HEK293 (cell line): ENCODE results near the gene ADAMTS19.

Source experiments
- GLIS2 ChIP-seq: fragments of 450-650 bp; formaldehyde crosslinking; IDR thresholded peaks from 2 replicates; pipeline ENCODE4 v1.5.1; 2016; ENCODE audit warnings: missing biosample characterization, missing genetic modification characterization
- HOXD13 ChIP-seq: sonication (generic); formaldehyde crosslinking; IDR thresholded peaks from 2 replicates; pipeline ENCODE4 v1.8.0; 2022; ENCODE audit warnings: missing genetic modification reagents, borderline replicate concordance
- KLF10 ChIP-seq: fragments of 450-650 bp; IDR thresholded peaks from 2 replicates; pipeline ENCODE4 v1.5.1; 2018; ENCODE audit warnings: missing biosample characterization, mild to moderate bottlenecking, missing genetic modification characterization
- KLF8 ChIP-seq: fragments of 450-650 bp; formaldehyde crosslinking; IDR thresholded peaks from 2 replicates; pipeline ENCODE4 v1.5.1; 2016; ENCODE audit warnings: missing biosample characterization, missing genetic modification characterization
- MYNN ChIP-seq: fragments of 450-650 bp; formaldehyde crosslinking; IDR thresholded peaks from 2 replicates; pipeline ENCODE4 v1.5.1; 2016; ENCODE audit warnings: missing biosample characterization, missing genetic modification characterization, borderline replicate concordance
- REPIN1 ChIP-seq: fragments of 450-650 bp; formaldehyde crosslinking; IDR thresholded peaks from 2 replicates; pipeline ENCODE4 v1.5.1; 2017; ENCODE audit warnings: missing biosample characterization, missing genetic modification characterization, low read depth
- SP7 ChIP-seq: fragments of 450-650 bp; formaldehyde crosslinking; IDR thresholded peaks from 2 replicates; pipeline ENCODE4 v1.5.1; 2016; ENCODE audit warnings: missing biosample characterization, missing genetic modification characterization
- ZBTB8A ChIP-seq: fragments of 450-650 bp; formaldehyde crosslinking; IDR thresholded peaks from 2 replicates; pipeline ENCODE4 v1.5.1; 2016; ENCODE audit warnings: missing biosample characterization, missing genetic modification characterization
- ZIC2 ChIP-seq: fragments of 450-650 bp; formaldehyde crosslinking; IDR thresholded peaks from 2 replicates; pipeline ENCODE4 v1.5.1; 2016; ENCODE audit warnings: missing biosample characterization, missing genetic modification characterization
- ZNF146 ChIP-seq: fragments of 450-650 bp; formaldehyde crosslinking; IDR thresholded peaks from 2 replicates; pipeline ENCODE4 v1.5.1; 2016; ENCODE audit warnings: missing biosample characterization, missing genetic modification characterization
- ZNF157 ChIP-seq: fragments of 450-650 bp; formaldehyde crosslinking; IDR thresholded peaks from 2 replicates; pipeline ENCODE4 v1.5.1; 2016; ENCODE audit warnings: missing biosample characterization, missing genetic modification characterization
- ZNF169 ChIP-seq: fragments of 450-650 bp; formaldehyde crosslinking; IDR thresholded peaks from 2 replicates; pipeline ENCODE4 v1.5.1; 2016; ENCODE audit warnings: missing biosample characterization, missing genetic modification characterization
- ZNF302 ChIP-seq: fragments of 450-650 bp; formaldehyde crosslinking; IDR thresholded peaks from 2 replicates; pipeline ENCODE4 v1.5.1; 2016; ENCODE audit warnings: missing biosample characterization, missing genetic modification characterization, low read depth
- ZNF354C ChIP-seq: fragments of 450-650 bp; formaldehyde crosslinking; IDR thresholded peaks from 2 replicates; pipeline ENCODE4 v1.5.1; 2016; ENCODE audit warnings: missing biosample characterization, missing genetic modification characterization, low read depth, borderline replicate concordance
- ZNF394 ChIP-seq: fragments of 450-650 bp; formaldehyde crosslinking; IDR thresholded peaks from 2 replicates; pipeline ENCODE4 v1.5.1; 2016; ENCODE audit warnings: missing biosample characterization, missing genetic modification characterization, mild to moderate bottlenecking, moderate library complexity, borderline replicate concordance
- ZNF48 ChIP-seq: fragments of 450-650 bp; formaldehyde crosslinking; IDR thresholded peaks from 2 replicates; pipeline ENCODE4 v1.5.1; 2016; ENCODE audit warnings: missing biosample characterization, missing genetic modification characterization
- ZNF530 ChIP-seq: fragments of 450-650 bp; formaldehyde crosslinking; IDR thresholded peaks from 2 replicates; pipeline ENCODE4 v1.5.1; 2016; ENCODE audit warnings: low read depth, missing biosample characterization, missing genetic modification characterization
- ZNF610 ChIP-seq: fragments of 450-650 bp; formaldehyde crosslinking; IDR thresholded peaks from 2 replicates; pipeline ENCODE4 v1.5.1; 2016; ENCODE audit warnings: missing biosample characterization, missing genetic modification characterization, borderline replicate concordance
- ZNF626 ChIP-seq: fragments of 450-650 bp; sonication (Bioruptor Pico); formaldehyde crosslinking; IDR thresholded peaks from 2 replicates; pipeline ENCODE4 v1.5.1; 2018; ENCODE audit warnings: missing biosample characterization, missing genetic modification characterization, inconsistent platforms
- ZSCAN30 ChIP-seq: fragments of 450-650 bp; IDR thresholded peaks from 2 replicates; pipeline ENCODE4 v1.5.1; 2018; ENCODE audit warnings: missing biosample characterization, mild to moderate bottlenecking, missing genetic modification characterization, moderate library complexity
- TF ChIP-seq, protein P1 (sequence below): fragments of 450-650 bp; formaldehyde crosslinking; IDR thresholded peaks from 2 replicates; pipeline ENCODE4 v1.5.1; 2017; ENCODE audit warnings: missing biosample characterization, mild to moderate bottlenecking, missing genetic modification characterization, moderate library complexity
- TF ChIP-seq, protein P2 (sequence below): IDR thresholded peaks from 2 replicates; pipeline ENCODE4 v1.6.1; 2011; ENCODE audit warnings: mild to moderate bottlenecking, low read depth, low read length, borderline replicate concordance
- TF ChIP-seq, protein P3 (sequence below): fragments of 450-650 bp; formaldehyde crosslinking; IDR thresholded peaks from 2 replicates; pipeline ENCODE4 v1.5.1; 2016; ENCODE audit warnings: missing biosample characterization, missing genetic modification characterization
- TF ChIP-seq, protein P4 (sequence below): fragments of 450-650 bp; formaldehyde crosslinking; IDR thresholded peaks from 2 replicates; pipeline ENCODE4 v1.5.0; 2017; ENCODE audit warnings: missing biosample characterization, missing genetic modification characterization, borderline replicate concordance
- TF ChIP-seq, protein P5 (sequence below): fragments of 450-650 bp; formaldehyde crosslinking; IDR thresholded peaks from 2 replicates; pipeline ENCODE4 v1.5.1; 2016; ENCODE audit warnings: missing biosample characterization, missing genetic modification characterization, borderline replicate concordance

The ADAMTS19 gene

DNA sequence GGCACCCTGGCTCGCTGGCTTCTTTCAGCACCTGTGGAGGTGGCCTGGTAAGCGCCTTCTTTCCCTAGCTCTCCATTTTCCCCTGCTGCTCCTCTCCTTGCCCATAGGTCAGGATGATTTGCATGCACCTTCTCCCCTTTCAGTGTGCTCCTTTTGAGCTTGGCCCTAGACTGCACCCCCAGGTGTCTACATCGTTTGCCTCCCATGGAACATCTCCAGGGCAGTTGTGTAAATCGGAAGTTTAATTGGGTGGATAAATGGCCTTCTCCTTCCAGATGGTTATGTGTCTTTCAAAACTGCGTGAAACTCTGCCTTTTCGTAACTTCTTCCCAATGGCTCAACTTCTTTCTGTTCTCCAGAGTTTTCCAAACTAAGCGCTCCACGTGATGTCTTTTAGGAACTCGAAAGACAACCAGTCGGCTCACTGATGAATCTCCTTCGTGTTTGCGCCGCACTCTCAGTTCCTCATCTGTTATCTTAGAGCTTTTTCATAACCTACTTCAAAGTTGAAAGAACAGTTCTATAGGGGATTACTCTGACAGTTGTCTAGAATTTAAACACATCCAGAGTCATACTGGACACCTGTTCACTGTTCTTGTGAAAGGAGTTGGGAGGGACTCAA, 1.7 kb downstream of the ADAMTS19 start (continued):
- TF ChIP-seq SP7 (no peak), HOXD13 (CRISPR knock-in tag) (peak; percentile 59; the same call in 1 of the 2 replicates), ZNF394 (no peak), ZBTB8A (tag by site-specific recombination) (no peak), ZNF302 (tag by site-specific recombination) (no peak), ZNF530 (tag by site-specific recombination) (no peak), ZIC2 (tag by site-specific recombination) (no peak), ZNF48 (tag by site-specific recombination) (no peak), MYNN (tag by site-specific recombination) (no peak), ZNF146 (no peak), ZNF626 (tag by site-specific recombination) (no peak), ZNF354C (no peak), ZSCAN30 (tag by site-specific recombination) (no peak), ZNF157 (no peak), GLIS2 (tag by site-specific recombination) (peak; percentile 65), KLF8 (tag by site-specific recombination) (no peak), REPIN1 (no peak), ZNF169 (tag by site-specific recombination) (no peak), KLF10 (tag by site-specific recombination) (no peak), ZNF610 (tag by site-specific recombination) (no peak)
- TF ChIP-seq, protein P1, sequence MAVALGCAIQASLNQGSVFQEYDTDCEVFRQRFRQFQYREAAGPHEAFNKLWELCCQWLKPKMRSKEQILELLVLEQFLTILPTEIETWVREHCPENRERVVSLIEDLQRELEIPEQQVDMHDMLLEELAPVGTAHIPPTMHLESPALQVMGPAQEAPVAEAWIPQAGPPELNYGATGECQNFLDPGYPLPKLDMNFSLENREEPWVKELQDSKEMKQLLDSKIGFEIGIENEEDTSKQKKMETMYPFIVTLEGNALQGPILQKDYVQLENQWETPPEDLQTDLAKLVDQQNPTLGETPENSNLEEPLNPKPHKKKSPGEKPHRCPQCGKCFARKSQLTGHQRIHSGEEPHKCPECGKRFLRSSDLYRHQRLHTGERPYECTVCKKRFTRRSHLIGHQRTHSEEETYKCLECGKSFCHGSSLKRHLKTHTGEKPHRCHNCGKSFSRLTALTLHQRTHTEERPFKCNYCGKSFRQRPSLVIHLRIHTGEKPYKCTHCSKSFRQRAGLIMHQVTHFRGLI (tag by site-specific recombination) = no peak
- TF ChIP-seq, protein P2, sequence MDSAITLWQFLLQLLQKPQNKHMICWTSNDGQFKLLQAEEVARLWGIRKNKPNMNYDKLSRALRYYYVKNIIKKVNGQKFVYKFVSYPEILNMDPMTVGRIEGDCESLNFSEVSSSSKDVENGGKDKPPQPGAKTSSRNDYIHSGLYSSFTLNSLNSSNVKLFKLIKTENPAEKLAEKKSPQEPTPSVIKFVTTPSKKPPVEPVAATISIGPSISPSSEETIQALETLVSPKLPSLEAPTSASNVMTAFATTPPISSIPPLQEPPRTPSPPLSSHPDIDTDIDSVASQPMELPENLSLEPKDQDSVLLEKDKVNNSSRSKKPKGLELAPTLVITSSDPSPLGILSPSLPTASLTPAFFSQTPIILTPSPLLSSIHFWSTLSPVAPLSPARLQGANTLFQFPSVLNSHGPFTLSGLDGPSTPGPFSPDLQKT = no peak
- TF ChIP-seq, protein P3, sequence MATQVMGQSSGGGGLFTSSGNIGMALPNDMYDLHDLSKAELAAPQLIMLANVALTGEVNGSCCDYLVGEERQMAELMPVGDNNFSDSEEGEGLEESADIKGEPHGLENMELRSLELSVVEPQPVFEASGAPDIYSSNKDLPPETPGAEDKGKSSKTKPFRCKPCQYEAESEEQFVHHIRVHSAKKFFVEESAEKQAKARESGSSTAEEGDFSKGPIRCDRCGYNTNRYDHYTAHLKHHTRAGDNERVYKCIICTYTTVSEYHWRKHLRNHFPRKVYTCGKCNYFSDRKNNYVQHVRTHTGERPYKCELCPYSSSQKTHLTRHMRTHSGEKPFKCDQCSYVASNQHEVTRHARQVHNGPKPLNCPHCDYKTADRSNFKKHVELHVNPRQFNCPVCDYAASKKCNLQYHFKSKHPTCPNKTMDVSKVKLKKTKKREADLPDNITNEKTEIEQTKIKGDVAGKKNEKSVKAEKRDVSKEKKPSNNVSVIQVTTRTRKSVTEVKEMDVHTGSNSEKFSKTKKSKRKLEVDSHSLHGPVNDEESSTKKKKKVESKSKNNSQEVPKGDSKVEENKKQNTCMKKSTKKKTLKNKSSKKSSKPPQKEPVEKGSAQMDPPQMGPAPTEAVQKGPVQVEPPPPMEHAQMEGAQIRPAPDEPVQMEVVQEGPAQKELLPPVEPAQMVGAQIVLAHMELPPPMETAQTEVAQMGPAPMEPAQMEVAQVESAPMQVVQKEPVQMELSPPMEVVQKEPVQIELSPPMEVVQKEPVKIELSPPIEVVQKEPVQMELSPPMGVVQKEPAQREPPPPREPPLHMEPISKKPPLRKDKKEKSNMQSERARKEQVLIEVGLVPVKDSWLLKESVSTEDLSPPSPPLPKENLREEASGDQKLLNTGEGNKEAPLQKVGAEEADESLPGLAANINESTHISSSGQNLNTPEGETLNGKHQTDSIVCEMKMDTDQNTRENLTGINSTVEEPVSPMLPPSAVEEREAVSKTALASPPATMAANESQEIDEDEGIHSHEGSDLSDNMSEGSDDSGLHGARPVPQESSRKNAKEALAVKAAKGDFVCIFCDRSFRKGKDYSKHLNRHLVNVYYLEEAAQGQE (tag by site-specific recombination) = peak; percentile 82
- TF ChIP-seq, protein P4, sequence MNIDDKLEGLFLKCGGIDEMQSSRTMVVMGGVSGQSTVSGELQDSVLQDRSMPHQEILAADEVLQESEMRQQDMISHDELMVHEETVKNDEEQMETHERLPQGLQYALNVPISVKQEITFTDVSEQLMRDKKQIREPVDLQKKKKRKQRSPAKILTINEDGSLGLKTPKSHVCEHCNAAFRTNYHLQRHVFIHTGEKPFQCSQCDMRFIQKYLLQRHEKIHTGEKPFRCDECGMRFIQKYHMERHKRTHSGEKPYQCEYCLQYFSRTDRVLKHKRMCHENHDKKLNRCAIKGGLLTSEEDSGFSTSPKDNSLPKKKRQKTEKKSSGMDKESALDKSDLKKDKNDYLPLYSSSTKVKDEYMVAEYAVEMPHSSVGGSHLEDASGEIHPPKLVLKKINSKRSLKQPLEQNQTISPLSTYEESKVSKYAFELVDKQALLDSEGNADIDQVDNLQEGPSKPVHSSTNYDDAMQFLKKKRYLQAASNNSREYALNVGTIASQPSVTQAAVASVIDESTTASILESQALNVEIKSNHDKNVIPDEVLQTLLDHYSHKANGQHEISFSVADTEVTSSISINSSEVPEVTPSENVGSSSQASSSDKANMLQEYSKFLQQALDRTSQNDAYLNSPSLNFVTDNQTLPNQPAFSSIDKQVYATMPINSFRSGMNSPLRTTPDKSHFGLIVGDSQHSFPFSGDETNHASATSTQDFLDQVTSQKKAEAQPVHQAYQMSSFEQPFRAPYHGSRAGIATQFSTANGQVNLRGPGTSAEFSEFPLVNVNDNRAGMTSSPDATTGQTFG (tag by site-specific recombination) = no peak
- TF ChIP-seq, protein P5, sequence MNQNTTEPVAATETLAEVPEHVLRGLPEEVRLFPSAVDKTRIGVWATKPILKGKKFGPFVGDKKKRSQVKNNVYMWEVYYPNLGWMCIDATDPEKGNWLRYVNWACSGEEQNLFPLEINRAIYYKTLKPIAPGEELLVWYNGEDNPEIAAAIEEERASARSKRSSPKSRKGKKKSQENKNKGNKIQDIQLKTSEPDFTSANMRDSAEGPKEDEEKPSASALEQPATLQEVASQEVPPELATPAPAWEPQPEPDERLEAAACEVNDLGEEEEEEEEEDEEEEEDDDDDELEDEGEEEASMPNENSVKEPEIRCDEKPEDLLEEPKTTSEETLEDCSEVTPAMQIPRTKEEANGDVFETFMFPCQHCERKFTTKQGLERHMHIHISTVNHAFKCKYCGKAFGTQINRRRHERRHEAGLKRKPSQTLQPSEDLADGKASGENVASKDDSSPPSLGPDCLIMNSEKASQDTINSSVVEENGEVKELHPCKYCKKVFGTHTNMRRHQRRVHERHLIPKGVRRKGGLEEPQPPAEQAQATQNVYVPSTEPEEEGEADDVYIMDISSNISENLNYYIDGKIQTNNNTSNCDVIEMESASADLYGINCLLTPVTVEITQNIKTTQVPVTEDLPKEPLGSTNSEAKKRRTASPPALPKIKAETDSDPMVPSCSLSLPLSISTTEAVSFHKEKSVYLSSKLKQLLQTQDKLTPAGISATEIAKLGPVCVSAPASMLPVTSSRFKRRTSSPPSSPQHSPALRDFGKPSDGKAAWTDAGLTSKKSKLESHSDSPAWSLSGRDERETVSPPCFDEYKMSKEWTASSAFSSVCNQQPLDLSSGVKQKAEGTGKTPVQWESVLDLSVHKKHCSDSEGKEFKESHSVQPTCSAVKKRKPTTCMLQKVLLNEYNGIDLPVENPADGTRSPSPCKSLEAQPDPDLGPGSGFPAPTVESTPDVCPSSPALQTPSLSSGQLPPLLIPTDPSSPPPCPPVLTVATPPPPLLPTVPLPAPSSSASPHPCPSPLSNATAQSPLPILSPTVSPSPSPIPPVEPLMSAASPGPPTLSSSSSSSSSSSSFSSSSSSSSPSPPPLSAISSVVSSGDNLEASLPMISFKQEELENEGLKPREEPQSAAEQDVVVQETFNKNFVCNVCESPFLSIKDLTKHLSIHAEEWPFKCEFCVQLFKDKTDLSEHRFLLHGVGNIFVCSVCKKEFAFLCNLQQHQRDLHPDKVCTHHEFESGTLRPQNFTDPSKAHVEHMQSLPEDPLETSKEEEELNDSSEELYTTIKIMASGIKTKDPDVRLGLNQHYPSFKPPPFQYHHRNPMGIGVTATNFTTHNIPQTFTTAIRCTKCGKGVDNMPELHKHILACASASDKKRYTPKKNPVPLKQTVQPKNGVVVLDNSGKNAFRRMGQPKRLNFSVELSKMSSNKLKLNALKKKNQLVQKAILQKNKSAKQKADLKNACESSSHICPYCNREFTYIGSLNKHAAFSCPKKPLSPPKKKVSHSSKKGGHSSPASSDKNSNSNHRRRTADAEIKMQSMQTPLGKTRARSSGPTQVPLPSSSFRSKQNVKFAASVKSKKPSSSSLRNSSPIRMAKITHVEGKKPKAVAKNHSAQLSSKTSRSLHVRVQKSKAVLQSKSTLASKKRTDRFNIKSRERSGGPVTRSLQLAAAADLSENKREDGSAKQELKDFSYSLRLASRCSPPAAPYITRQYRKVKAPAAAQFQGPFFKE (tag by site-specific recombination) = no peak
